Left renal pelvis (tissue), 4 donors: ENCODE data around the gene SLC36A1. TPM values are rescaled to one million over a fixed set of nuclear protein-coding genes. Genes with fewer than 3 reads are reported as not detected.
"Not testable (repeated sequence)": the region's sequence is repeated elsewhere in the genome, so short reads cannot be mapped to it uniquely, and the experiment has no call there.

ENCODE experiments used
- DNase-seq, 4 donors: peaks; one replicate each; pipeline ENCODE4 v3.0.0-alpha.2; 2013; ENCODE audit warnings: low read depth in 4 of 4, low spot score in 3 of 4
- polyA plus RNA-seq, 4 donors: library from polyadenylated mRNA; unstranded; fragments of 120-200 nt; gene quantifications; one replicate each; pipeline ENCODE4 v1.2.1, GENCODE V29; 2013; ENCODE audit not compliant: insufficient read length in 4 of 4

Gene SLC36A1
- polyA plus RNA-seq, result 1 to 10 TPM; 7.5 to 8.7 (median 7.6) TPM

DNA sequence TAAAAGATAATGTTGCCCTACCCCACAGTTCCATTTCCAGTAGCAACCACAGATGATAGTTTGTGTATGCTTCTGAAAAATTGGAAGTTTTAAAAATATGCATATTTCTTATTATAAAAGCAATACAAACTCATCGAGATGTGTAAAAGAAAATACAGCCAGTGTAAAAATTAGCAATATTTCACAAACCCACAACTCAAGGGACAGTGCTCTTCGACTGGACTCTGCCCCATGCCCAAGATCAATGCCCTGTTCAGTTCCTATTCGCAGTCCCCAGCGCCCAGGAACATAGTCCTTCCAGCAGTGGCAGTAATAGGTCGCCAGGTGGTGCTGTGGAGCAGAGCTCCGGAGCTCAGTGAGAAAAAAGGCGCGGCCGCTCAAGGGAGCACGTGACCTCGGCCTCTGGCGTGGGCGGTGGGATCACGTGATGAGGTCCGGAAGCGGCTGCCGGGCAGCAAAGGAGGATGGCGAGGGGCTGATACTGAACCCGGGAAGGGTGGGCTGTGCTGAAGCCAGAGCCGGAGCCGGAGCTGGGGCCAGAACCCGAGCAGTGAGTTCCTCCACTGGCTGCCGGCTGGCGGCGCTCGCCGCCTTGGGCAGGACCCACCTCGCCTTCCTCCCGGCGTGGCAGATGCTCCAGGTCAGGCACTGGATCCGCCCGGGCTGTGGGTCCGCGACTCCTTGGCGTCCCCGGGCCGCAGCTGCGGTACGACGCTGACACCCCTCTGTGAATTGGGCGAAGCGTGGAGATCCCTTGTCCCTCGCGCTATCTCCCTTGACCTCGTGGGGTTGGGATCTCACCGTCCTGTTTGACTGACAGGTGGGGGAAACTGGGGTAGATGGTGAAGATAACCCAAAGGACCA is at the start of gene SLC36A1:
TSS of gene SLC36A1 (plus strand) at position 430 of the 864 bp plus-strand sequence. CDS start 11,190 bp downstream, outside the sequence.
- peak; percentile 73 to 85 (median 80) for DNase-seq

- no peak for DNase-seq
Measured at GRCh38 chr5:151405334-151406160, 41.9 kb upstream of the SLC36A1 start.

DNA sequence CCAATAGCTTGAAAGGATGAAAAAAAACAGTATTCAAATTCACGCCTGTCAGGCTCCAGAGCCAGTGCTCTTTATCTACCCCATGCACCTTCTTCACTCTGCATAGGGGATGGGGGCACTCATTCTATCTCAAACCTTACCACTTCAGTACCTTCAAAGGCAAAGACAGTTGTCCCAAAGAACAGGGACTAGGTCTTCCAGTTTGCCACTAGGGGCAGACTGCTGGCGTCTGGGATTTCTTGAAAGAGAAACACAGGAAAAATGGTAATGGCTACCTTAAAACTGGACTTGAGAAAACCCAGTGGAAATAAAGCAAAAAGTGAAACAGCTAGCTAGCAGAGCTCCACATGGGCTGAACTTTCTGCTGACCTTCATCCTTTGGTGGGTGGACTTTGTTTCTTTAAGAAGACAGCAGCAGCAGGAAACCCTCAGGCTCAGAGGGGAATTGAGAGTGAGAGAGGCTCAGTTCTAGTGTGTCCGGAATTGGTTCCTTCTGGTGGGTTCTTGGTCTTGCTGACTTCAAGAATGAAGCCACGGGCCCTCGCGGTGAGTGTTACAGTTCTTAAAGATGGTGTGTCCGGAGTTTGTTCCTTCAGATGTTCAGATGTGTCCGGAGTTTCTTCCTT is 41.0 kb upstream of the SLC36A1 start:
- no peak for DNase-seq

DNA sequence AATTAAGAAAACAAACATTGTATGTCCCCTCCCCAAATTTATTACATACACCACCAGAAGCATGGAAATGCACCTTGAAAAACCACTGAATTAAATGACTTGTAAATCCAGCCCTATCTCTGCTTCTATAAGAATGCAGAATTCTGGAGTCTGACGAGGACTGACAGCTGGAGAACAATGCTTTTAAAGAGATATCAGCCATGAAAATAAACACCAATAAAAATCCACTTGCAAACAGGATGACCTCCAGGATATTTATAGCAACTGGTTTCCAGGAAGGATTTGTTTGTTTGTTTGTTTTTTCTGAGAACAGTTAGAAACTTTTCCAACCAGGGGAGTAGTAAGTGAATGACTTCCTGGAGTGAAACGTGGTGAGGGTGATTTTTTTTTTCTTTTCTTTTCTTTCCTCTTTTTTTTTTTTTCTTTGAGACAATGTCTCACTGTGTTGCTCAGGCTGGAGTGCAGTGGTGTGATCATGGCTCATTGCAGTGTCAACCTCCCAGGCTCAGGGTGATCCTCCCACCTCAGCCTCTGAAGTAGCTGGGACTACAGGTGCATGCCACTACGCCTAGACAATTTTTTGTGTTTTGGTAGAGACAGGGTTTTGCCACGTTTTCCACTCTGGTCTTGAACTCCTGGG is 38.7 kb upstream of the SLC36A1 start:
- peak in 1 of 4 donors; percentile 1 for DNase-seq

DNA sequence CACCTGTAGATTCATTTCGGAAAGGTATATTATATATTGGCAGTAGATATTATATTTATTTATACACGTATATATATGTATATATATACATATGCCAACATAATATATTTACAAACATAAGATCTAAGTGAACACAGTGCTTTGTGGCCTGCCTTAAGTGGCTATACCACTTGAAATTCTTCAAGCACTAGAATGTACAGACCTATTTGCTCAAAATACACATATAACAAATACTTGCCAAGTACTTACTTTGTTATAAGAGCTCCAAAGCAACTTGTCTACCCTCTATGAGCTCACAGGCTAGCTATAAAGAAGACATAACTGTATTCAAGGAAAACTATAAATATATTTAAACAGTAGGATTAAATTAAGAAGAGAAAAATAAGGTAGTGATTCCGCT is 33.6 kb upstream of the SLC36A1 start:
- DNase-seq, result no peak

GRCh38 chr5:151414536-151414935 is 32.9 kb upstream of the SLC36A1 start:
- DNase-seq, result no peak

DNA sequence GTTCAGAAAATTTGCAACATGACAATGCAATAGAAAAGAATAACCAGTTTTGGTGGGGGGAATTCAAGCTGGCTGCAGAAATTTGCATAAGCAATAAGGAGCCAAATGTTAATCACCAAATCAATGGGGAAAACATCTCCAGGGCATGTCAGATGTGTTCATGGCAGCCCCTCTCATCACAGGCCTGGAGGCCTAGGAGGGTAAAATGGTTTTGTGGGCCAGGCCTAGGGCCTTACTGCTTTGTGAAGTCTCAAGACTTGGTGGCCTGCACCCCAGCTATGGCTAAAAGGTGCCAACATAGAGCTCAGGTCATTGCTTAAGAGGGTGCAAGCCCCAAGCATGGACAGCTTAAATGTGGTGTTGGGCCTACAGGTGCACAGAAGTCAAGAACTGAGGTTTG is 29.7 kb upstream of the SLC36A1 start:
- DNase-seq, result no peak

GRCh38 chr5:151420127-151420526 is 27.3 kb upstream of the SLC36A1 start:
- DNase-seq, result no peak

DNA sequence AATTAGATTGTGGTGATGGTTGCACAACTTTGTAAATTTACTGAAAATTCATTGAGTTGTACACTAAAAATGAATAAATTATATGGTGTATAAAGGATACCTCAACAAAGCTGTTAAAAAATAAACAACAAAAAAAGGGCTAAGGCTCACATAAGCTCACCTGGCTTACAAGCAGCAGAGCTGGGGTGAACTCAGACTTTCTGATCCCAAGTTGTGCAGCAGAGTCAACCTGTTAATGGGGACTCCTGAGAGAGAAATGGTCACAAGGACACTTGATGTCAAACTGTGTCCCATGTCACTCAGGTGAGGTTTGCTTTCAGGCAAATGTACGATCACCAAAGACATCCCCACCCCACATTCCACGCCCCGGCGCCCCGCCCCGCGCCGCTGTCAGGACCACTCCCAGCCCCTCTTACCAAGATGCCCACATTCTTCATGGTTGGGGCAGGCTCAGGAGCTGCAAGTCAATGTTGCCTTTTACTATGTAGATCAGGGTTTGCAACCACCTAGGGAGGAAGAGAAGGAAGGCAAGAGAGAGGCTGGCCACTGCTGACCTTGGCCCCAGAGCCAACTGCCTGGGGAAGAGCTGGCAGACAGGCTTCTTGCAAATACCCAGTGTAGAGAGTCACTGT is 22.4 kb upstream of the SLC36A1 start:
- DNase-seq, result no peak

DNA sequence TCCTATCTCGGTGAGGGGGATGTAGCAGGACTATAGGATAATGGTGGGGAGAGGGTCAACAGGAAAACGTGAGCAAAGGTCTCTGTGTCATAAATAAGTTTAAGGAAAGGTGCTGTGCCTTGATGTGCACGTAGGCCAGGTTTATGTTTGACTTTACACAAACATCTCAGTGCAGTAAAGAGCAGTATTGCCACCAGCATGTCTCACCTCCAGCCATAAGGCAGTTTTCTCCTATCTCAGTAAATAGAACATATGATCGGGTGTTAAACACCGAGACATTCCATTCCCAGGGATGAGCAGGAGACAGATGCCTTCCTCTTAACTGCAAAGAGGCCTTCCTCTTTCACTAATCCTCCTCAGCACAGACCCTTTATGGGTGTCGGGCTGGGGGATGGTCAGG is 21.1 kb upstream of the SLC36A1 start:
- not testable (repeated sequence) for DNase-seq

GRCh38 chr5:151427258-151427657 is 20.1 kb upstream of the SLC36A1 start:
- no peak for DNase-seq

GRCh38 chr5:151430731-151431130 is 16.7 kb upstream of the SLC36A1 start:
- no peak for DNase-seq

- no peak for DNase-seq
Measured at GRCh38 chr5:151431666-151432065, 15.7 kb upstream of the SLC36A1 start.

DNA sequence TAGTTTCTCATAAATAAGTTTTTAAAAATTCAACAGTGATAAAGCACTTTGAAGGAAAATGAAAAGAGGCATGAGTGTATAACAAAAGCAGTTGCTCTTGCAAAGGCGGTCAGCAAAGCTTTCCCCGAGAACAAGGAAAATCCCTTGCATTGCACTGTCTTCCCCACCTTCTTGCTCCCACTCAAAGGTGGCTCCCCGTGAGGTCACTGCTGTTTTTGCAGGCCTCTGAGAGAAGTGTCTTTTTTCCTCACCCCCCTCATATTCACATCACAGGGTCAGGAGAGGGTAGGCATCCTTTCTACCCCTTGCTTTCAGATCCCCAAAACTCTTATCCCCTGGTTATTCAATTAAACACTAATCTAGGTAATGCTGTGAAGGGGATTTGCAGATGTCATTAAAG is 15.2 kb upstream of the SLC36A1 start:
- no peak for DNase-seq

DNA sequence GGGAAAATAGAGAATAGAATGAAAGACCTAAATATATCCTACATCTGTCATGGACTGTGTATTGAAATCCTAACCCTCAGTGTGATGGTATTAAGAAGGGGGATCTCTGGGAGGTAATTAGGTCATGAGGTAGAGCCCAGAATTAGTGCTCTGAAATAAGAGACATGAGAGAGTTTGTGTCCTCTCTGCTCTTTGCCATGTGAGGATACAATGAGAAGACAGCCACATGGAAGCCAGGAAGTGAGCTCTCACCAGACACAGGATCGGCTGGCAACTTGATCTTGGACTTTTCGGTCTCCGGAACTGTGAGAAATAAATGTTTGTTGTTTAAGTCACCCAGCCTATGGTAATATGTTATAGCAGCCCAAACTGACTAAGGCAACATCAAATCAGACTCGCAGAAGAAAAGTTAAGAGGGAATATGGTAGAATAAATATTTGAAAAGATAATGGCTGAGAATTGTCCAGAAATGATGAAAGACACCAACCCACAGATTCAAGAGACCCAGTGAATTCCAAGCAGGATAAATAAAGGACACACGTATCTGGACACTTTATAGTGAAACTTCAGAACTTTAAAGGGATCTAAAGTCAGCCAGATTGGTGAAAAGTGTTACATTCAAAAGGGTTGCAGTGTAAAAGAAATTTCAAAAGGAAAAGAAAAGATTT is 12.7 kb upstream of the SLC36A1 start:
- no peak for DNase-seq

GRCh38 chr5:151448038-151448985 is 909 bp downstream of the SLC36A1 start:
- DNase-seq, result no peak

DNA sequence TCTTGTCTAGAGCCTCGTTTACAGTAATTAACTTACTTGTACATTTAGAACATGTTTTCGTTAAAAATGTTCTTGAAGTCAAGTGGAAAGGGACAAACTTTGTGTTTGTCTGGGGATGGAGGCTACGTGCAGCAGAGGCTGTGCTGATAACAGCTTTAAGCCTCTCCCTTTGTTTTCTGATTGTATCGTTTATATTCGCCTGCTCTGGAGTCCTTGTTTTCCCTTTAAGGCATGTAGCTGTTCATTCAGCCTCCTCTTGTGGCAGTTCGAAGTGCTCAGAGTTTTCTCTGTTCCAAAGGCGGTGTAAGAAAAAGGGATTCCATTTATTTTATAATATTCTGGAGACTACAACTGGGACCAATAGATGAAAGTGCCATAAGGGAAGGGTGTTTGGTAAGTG is 1.9 kb downstream of the SLC36A1 start:
- no peak for DNase-seq

DNA sequence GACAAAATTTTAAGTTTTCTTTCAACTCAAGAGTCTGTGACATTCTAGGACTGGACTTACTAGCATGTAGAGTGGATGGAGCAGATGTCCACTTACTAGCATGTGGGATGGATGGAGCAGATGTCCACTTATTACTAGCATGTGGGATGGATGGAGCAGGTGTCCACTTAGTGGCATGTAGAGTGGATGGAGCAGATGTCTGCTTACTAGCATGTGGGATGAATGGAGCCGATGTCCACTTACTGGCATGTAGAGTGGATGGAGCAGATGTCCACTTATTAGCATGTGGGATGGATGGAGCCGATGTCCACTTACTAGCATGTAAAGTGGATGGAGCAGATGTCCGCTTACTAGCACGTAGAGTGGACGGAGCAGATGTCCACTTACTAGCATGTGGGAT is 2.4 kb downstream of the SLC36A1 start:
- DNase-seq, result no peak

DNA sequence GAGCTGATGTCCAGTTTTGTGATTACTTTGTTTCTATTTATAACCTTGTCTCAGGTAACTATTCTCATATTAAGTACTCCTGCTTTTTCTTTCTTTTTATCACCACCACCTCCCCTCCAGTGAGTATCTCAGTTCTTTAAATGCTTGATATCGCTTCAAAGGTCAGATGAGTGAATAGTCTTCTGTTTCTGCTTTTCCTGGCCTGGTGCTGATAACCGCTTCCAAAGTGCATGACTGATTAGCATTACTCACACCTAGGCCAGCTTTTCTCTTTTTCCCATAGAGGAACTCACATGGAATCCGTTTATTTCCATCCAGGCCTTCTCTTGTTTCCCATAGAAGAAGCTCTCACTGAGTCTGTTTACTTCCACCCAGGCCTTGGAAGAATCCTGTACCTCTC is 3.2 kb downstream of the SLC36A1 start:
- no peak for DNase-seq
